GM13976 (cell line): ENCODE measurements around the gene SPAG7.

Source experiments
- DNase-seq: peaks from one replicate; pipeline ENCODE4 v3.0.0; 2012; ENCODE audit warnings: low spot score
- CTCF ChIP-seq: IDR thresholded peaks from 2 replicates; pipeline ENCODE4 v1.5.1; 2012; ENCODE audit warnings: borderline replicate concordance, mild to moderate bottlenecking; ENCODE audit not compliant: insufficient read depth; ENCODE audit errors: extremely low read depth, missing control alignments, control extremely low read depth
- in situ Hi-C: fragments of 300-500 bp; cut with MboI; formaldehyde crosslinking; loops from one replicate; pipeline ENCODE4 v1.12.0; 2022; ENCODE audit warnings: low sequenced_read_pairs, mixed read lengths, inconsistent platforms; ENCODE audit not compliant: unreplicated experiment

SPAG7 gene

GRCh38 chr17:4936436-4936835, 31.2 kb downstream of the SPAG7 start:
- no peak for DNase-seq
- in situ Hi-C loops: no loop called here
- no peak for TF ChIP-seq CTCF

- in situ Hi-C loops: no loop called here
- no peak for DNase-seq
- no peak for TF ChIP-seq CTCF
Measured at GRCh38 chr17:4935650-4936049, 32.0 kb downstream of the SPAG7 start.

GRCh38 chr17:4934173-4934979, 33.2 kb downstream of the SPAG7 start:
- in situ Hi-C loops: no loop called here
- TF ChIP-seq CTCF: peak; percentile 29
- peak; percentile 58 for DNase-seq

- in situ Hi-C loops: no loop called here
- no peak for TF ChIP-seq CTCF
- no peak for DNase-seq
Measured at GRCh38 chr17:4933646-4934045, 34.0 kb downstream of the SPAG7 start.

GRCh38 chr17:4932756-4933155, 34.9 kb downstream of the SPAG7 start:
- no peak for DNase-seq
- TF ChIP-seq CTCF: no peak
- in situ Hi-C loops: no loop called here

GRCh38 chr17:4931963-4932362, 35.7 kb downstream of the SPAG7 start, which contains the start of gene GP1BA:
Gene GP1BA (plus strand): TSS chr17:4932277. CDS start chr17:4932605, 328 bp downstream.
- no peak for TF ChIP-seq CTCF
- in situ Hi-C loops: no loop called here
- no peak for DNase-seq
